HG03108 (cell line): ENCODE measurements around the gene NTN3.
"Not testable (repeated sequence)": the region's sequence is repeated elsewhere in the genome, so short reads cannot be mapped to it uniquely, and the experiment has no call there.

Experiments used
- ATAC-seq: cut with Tn5 transposase; IDR thresholded peaks from one replicate; pipeline ENCODE4 v1.9.1; 2021; ENCODE audit warnings: moderate library complexity; ENCODE audit not compliant: unreplicated experiment

NTN3 gene

DNA sequence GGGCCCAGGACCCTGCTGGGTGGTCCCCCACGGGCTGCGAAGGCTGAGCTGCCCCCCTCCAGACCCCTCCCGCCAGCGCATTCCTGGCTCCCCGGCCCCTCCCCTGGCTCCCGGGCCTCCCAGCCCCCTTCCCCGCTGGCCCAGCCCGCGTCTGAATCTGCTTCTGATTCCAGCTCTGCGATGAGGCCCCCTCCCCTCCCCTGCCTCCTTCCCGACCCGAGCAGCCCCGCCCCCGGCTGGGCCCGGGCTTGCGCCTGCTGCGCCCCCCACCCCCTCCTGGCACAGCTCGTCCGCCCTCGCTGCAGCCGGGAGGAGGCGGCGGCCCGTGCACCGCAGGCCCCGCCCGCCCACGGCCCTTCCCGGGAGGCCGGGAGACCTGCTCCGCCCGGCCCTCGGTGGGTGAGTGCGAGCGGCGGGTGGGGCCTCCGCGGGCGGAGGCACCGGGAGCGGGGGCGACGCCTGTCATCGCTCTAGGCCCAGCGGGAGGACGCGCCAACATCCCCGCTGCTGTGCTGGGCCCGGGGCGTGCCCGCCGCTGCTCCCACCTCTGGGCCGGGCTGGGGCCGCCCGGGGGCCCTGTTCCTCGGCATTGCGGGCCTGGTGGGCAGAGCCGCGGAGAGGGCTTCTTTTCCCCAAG is at the start of gene NTN3:
NTN3 (plus strand) TSS at position 282 of the 637 bp plus-strand sequence. CDS start 405 bp downstream, outside the sequence.
- ATAC-seq = no peak

DNA sequence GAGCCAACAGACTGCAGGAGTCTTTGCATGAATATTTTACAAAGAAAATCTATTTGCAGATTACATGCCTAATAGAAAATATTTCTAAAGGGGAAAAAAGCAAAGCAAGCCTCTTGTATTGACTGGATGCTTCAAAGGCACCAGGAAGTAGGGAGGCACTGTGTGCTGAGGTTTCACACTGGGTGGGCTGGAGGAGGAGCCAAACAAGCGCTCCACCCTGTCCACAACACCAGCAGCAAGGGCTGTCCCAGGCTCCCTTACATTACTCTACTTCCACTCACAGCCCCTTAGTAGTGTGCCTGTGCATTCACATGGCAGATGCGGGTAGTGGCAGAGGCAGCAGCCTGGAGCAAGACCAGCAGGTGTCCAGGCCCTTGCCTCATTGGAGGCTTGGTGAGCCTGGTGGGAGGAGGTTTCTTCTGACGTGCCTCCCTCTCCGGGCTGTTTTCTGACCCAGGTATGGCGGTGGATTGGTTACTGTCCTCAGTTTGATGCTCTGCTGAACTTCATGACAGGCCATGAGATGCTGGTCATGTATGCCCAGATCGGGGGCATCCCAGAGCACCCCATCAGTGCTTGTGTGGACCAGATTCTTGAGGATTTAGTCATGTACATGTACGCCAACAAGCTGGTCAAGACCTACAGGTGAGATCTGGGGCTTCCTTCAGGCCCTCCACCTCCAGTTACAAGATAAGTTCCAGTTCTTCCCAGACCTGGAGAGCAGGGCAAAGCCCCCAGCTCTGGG is 48.8 kb upstream of the NTN3 start:
- no peak for ATAC-seq

DNA sequence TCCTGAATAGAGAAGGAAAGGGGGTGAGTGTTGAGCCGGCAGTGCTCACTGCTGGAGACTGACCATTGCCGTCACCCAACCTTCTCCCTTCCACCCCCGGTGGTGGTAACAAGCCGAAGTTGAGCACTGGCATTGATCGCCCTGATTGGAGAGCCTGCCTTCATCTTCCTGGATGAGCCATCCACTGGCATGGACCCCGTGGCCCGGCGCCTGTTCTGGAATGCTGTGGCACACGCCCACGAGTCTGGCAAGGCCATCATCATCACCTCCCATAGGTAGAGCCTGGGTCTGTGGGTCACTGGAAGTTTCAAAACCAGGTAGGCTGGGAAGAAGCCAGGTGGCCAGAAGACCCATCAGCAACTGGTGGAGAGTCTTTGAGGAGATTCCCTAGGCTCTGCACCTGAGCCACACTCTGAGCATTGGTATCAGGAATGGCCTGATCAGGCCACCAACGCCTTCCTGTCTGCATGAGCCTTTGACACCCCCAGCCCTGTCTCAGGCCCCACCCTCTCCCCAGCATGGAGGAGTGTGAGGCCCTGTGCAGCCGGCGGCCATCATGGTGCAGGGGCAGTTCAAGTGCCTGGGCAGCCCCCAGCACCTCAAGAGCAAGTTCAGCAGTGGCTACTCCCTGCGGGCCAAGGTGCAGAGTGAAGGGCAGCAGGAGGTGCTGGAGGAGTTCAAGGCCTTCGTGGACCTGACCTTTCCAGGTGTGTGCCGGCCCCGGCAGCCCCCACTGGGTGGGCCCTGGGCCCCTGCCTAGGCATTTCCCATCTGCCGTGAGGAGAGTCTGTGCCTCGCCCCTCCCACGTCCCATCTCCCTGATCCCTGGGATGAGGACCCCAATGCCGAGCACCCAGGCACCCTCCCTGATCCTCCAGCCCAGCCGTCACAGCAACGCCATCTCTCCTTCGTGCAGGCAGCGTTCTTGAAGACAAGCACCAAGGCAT is 46.8 kb upstream of the NTN3 start:
- no peak for ATAC-seq

DNA sequence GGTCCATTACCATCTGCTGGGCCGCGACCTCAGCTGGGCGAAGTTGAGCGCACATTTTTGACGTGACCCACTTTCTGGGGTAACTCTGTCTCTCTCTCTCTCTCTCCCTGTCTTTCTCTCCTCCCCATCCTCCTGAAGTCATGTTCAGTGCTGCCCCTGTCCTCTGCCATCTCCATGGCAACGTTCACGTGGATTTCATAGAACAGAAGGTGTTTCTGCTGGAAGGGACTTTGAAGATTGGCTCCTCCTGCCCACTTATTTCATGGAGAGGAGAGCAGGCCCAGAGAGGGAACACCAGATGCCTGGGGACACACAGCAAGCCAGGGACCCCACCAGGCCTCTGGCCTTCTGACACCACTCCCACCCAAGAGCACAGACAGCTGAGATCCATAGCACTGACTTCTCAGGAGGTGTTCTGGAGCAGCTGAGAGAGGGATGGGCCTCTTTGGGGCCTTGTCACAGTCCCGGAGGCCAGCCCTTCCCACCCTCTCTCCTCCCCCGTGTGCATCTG is 46.0 kb upstream of the NTN3 start:
- ATAC-seq = no peak

DNA sequence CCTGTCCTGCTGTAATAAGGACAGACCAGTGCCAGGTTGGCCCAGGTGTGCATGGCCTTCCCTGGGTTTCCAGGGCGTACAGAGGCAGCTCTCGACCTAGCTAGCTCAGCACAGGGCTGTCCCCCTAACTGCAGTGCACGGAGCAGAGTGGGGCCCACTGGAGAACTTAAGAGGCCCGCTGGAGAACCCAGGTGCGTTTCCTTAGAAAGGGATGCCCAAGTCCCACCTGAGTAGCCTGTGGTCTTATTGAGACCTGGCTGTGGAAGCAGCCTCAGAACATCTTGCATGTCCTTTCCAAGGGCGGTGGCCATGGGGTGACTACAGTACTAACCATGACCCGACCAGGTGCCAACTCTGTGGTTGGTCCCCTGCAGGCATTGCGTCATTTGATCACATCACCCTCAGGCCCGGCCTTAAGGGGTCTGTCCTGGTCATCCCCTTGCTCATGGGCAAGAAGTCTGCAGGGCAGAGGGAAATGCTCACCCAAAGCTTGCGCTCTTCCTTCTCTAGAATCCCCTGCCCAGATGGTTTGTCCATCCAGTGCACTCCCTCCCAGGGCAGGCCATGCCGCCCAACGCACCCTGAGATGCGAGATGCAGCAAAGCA is 45.2 kb upstream of the NTN3 start:
- no peak for ATAC-seq

DNA sequence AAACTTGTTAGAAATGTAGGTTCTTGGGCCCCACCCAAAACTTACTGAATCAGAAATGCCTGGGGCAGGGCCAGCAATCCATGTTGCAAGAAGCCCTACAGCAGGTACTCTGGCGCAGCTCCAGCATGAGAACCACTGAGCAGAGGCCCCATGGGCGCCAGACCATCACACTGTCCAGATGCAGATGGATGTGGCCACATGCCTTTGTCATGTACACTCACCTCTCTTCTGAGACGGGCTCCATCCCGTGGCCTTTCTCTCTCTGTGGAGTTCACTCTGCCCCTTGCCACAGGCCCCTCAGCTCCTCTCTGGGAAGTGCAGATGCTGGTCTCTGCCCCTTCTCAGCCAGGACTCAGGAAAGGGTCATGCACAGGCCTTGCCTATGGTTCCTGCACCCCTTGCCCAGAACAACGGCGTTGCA is 44.1 kb upstream of the NTN3 start:
- no peak for ATAC-seq

DNA sequence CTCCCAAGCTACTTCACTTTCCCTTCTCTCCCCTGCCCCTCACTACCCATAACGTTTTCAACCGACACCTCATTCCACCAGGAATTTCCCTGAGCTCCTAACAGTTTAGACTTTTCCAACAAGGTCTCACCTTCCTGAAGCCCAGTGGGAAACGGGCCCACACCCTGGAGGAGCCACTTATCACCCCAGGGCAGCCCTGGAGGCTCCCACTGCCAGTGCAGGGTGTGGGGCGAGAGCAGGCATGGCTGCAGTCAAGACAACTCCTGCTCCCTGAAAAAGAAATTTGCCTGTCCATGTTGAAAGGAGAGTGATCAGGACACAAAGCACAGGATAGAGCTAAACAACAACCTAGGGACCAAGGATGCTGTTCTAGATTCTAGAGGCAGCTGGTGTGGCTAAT is 43.6 kb upstream of the NTN3 start:
- no peak for ATAC-seq

DNA sequence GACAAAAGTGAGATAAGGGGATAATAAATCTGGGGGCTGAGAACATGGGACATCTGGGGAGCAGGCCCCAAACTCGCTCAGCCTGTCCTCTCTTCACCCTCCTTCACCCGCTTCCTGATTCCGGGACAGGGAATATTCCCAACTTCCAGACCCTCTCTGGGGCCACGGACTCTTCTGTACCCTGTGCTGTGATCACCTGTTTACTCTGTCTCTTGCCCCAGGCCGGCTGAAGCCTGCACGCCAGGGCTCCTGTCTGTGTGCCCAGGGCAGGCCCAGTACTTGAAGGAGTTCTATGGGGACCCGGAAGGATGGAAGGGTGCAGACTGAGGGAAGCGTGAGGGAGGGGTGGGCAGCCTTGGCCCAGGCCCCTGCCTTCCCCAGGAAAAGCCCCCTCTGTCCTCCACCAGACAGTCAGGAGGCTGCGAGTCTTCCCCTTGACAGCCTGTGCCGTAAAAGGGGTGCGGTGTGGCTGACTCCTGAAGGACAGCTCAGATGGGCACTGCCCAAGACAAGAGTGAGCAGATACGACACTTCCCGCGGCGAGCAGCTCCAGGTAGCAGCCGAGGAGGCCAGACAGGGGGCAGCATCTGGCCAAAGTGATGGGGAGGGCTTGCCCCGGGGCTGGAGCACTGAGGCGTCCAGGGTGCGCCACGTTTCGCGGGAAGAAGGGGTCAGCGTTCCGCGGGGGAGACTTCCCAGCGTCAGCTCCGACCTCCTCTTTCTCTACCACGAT is 42.9 kb upstream of the NTN3 start:
- peak; percentile 23 for ATAC-seq

DNA sequence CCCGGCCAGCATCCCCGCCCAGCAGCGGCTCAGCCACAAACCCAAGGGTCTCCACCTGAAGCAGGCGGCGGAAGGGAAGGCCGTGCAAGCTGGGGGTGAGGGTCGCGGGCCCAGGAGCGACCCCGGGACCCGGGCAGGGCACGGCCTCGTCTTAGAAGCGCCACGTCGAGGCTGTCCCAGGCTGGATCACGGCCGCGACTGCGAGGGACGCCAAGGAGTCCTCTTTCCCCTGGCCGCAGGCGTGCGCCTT is 42.4 kb upstream of the NTN3 start:
- ATAC-seq = no peak

DNA sequence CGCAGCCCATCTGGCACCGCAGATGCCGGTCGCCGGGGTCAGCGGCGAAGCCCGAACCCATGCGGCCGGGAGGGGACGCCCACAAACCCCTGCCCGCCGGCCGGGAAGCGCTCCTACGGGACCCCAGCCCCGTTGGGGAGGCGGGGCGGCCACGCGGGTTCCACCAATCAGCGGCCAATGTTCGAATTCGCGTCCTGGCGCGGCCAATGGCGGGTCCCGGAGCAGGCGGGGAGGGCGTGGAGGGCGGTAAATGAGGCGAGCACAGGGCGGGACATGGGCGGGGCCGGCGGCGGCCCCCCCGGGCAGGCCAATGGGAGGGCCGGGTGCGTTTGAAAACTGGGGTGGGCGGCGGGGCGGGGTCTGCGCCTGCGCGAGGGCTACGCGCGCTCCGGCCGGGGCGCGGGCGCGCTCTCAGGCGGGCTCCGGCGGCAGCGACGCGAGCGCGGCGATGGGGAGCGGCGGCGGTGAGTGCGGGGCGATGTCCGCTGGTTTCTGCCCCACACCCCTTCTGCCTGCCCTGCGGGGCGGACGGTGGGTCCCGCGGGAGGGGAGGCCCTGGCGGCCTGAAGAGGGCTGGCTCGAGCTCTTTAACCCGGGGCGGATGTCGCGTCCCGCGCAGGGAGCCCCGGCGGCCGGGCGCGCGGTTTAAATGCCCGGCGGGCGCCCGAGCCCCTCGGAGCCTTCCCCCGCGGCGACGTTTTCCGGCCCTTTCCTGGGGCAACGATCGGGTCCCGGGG is 41.9 kb upstream of the NTN3 start, which contains the start of gene CCNF:
CCNF (plus strand) TSS at position 414 of the 737 bp plus-strand sequence; CDS start at position 449, 35 bp downstream.
- peak; percentile 73 for ATAC-seq

DNA sequence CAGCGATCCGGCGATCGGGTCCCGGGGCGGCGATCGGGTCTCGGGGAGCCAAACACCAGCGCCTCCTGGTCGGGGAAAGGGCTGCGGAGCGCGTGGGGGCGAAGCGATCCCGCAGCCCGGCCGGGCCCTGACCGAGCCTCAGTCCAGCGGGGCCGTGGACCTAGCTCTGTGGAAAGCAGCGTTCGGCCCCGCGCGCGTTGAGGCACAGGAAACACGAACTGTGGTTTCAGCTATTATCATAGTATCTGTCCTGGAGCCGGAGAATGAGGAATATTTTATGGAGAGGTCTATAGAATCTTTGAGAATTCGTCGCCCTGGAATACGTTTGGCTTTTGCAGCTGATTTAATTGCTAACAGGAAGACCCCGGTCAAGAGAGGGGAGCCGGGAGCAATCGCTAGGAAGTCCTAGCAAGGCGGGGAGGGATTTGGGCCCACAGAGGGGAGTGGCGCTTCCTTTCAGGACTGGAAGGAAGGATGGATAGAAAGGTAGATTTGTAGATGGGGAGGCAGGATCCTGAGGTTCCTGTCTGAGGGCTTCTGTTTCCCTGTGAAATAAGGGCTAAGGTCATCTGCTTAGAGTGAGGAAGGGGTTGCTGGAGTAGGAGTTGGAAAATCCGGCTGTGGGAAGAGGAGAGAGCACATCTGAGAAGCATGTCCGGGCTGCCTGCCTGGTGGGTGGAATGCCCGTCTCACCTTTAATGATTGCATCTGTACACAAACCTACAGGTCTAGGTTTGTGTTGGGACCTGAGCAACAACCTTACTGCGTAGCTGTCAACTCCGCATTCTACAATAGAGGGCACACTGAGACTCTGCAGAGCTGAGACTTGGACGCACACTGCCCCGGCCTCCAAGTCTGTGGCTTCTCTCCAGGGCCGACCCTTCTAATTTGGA is 41.1 kb upstream of the NTN3 start:
- ATAC-seq = peak; percentile 11

DNA sequence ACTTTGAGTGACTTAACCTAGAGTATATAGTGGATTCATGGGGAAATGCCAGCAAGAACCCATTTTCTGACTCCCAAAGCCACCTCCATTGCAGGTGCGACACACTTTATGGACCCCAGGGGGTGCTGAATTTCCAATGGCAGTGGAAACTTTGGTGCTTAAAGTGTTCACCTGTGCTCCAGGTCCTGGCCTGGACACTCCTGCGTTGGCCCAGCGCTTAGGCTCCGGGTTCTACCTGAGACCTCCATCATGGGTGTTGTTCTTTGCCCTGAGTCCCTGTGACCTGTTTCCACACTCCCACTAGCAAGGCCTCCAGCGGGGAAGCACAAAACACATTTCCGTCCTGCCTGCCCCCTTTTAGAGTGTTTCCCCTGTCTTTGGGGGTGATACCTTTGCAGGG is 38.8 kb upstream of the NTN3 start:
- ATAC-seq = no peak

DNA sequence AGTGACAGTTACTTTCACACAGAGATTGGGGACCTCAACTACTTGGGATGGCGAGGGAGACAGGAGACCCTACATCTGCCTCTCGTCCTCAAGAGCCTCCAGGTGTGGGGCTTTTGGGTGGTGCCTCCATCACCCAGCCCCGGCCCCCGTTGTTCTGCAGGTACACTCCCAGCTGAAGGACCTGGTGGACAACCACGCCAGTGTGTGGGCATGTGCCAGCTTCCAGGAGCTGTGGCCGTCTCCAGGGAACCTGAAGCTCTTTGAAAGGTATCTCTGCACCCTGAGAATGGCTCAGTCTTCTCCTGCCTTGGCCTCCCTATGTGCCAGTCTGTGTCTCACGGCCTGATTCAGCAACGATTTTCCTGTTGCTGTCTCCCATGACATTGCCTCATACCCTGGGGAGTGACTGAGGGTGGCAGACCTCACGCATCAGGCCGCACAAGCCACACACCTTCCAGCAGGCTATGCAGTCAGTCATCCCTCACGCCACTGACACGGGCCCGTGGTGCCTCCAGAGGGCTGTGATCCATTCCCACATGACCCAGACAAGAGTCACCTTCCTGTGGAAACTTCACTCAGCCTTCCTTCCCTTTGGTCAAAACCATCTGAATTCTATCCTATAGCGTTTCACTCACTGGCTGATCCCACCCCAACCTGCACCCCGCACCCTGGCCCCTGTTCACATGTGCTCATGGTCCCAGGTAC is 38.1 kb upstream of the NTN3 start:
- ATAC-seq = no peak

DNA sequence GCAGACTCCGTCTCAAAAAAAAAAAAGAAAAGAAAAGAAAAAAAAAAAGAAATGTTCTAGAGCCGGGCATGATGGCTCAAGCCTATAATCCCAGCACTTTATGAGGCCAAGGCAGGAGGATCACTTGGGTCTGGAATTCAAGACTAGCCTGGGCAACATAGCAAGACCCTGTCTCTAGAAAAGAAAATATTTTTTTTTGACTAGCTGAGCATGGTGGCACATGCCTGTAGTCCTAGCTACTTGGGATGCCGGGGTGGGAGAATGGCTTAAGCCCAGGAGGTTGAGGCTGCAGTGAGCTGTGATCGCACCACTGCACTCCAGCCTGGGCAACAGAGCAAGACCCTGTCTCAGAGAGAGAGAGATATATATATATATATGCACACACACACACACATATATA is 35.9 kb upstream of the NTN3 start:
- ATAC-seq = not testable (repeated sequence)

DNA sequence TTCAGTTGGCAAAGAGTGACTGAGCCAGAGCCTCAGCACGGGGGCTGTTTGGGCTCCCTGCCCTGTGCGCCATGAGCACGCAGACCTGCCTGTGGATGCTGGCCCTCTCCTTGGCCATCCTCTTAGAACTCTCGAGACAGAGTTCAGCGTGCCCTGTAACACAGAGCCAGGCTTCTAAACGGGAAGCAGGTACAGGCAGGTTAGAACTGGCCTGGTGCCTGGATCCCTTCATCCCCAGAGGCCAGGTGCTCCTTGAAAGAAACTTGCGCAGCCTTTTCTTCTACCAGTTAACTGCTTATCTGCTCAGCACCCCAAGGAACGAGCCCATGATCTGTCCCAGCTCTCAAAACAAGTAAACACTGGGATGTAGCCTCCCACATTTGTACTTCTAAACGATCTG is 35.0 kb upstream of the NTN3 start:
- no peak for ATAC-seq

DNA sequence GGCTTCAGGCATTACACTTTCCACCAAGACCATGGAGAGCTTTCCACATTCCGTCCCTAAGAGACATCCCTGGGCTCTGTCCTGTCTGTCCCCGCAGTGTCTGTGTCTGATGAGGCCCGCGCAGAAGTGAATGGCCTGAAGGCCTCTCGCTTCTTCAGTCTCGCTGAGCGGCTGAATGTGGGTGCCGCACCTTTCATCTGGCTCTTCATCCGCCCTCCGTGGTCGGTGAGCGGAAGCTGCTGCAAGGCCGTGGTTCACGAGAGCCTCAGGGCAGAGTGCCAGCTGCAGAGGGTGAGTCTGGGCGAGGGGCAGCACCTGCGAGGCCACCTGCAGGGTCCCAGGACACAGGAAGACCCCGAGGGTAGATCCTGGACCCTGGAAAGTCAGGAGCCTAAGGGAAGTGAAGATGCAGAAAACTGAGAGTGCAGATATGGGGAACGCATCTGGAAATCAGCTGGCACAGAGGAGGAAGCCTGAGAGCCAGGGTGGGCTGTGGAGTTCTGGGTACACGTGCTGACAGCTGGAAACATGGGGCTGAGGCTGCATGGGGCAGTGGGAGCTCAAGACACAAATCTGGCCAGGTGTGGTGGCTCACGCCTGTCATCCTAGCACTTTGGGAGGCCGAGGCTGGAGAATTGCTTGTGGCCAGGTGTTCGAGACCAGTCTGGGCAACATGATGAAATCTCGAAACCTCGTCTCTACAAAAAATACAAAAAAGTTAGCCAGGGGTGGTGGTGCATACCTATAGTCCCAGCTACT is 33.9 kb upstream of the NTN3 start:
- ATAC-seq = no peak

DNA sequence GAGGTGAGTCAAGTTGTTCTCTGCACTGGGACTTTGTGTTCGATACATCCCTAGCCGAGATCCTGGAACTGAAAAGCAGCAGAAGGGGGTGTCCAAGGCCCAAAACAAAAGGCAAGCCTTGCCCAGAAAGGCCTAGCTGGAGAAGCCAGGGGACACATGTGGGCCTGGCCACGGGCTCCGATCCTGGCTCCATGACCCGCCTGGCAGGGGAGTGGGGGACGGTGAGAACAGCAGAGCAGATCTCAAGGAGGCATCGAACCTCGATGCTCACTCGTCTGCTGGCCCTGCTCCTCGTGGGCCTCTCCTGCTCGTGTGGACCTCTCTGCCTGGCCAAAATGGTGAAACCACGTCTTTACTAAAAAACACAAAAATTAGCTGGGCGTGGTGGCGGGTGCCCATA is 33.0 kb upstream of the NTN3 start:
- no peak for ATAC-seq
